Activated CD8-positive, alpha-beta T cell treated with anti-CD3 and anti-CD28 coated beads for 36 hours (primary cell): ENCODE measurements around the gene EIF3L. TPM values are rescaled to one million over a fixed set of nuclear protein-coding genes. Genes with fewer than 3 reads are reported as not detected.
"Not testable (repeated sequence)": the region's sequence is repeated elsewhere in the genome, so short reads cannot be mapped to it uniquely, and the experiment has no call there.

ENCODE experiments used
- ATAC-seq: fragments of 200-7000 bp; cut with Tn5 transposase; one replicate; pipeline ENCODE4 v1.10.0; 2021; ENCODE audit warnings: mild to moderate bottlenecking, moderate library complexity
- CTCF ChIA-PET: fragments of 350-600 bp; sonication (Branson Sonifier 250); formaldehyde crosslinking; loops from one replicate; lab custom pipeline; 2021; ENCODE audit warnings: antibody characterized with exemption; lab: Charles Lee
- POLR2A ChIA-PET: fragments of 350-600 bp; sonication (Branson Sonifier 250); formaldehyde crosslinking; loops from one replicate; lab custom pipeline; 2021; ENCODE audit warnings: antibody characterized with exemption; lab: Charles Lee
- DNase-seq: peaks from one replicate; pipeline ENCODE4 v3.0.0-alpha.2; 2020
- H3K27ac Mint-ChIP-seq: one replicate; pipeline ENCODE4 v1.8.0; 2021; ENCODE audit warnings: mild to moderate bottlenecking, mixed read lengths
- H3K27me3 Mint-ChIP-seq: one replicate; pipeline ENCODE4 v1.8.0; 2021; ENCODE audit warnings: mixed read lengths
- H3K36me3 Mint-ChIP-seq: one replicate; pipeline ENCODE4 v1.8.0; 2021; ENCODE audit warnings: low read depth, mixed read lengths
- H3K4me1 Mint-ChIP-seq: one replicate; pipeline ENCODE4 v1.8.0; 2021; ENCODE audit warnings: low read depth, mixed read lengths
- H3K4me3 Mint-ChIP-seq: one replicate; pipeline ENCODE4 v1.8.0; 2021; ENCODE audit warnings: mild to moderate bottlenecking, moderate library complexity, mixed read lengths
- H3K9me3 Mint-ChIP-seq: one replicate; pipeline ENCODE4 v1.8.0; 2021; ENCODE audit warnings: mixed read lengths
- CTCF ChIP-seq: fragments of 200-600 bp; IDR thresholded peaks from one replicate; pipeline ENCODE4 v1.8.0; 2022; ENCODE audit warnings: antibody characterized with exemption, mild to moderate bottlenecking
- intact Hi-C: fragments of 100-400 bp; cut with micrococcal nuclease; formaldehyde crosslinking; loops from one replicate; pipeline ENCODE4 v1.10.0; 2022
- total RNA-seq, 2 experiments: library from RNA; stranded (reverse); gene quantifications; one replicate each; pipeline ENCODE4 v1.2.3, GENCODE V29; 2021

Gene EIF3L
- total RNA-seq, result 100 to 1,000 TPM; 687 to 694 TPM

GRCh38 chr22:37849089-37849751, at the start of gene EIF3L:
Gene EIF3L (plus strand): TSS chr22:37849419. CDS start chr22:37849450, 31 bp downstream.
- intact Hi-C loops, result no loop called here
- peak within 1 kb of the TSS; percentile 86 for H3K4me3 Mint-ChIP-seq
- peaks cover 50% of the 10 kb centered on the region for H3K36me3 Mint-ChIP-seq
- ATAC-seq (peak; percentile 70), DNase-seq (peak; percentile 92)
- H3K27ac Mint-ChIP-seq, result peak within 1 kb of the TSS; percentile 98
- no peak for TF ChIP-seq CTCF
- ChIA-PET POLR2A (interaction anchor here (0.7 to 2.5 kb wide), 6 partner anchors 12 to 44 kb away, joined by 3 to 8 read pairs (median 4); no protein-coding TSS in a partner anchor), CTCF (interaction anchor here (1.3 to 1.7 kb wide), 2 partner anchors 10 to 14 kb away, joined by 4 to 15 read pairs; no protein-coding TSS in a partner anchor)
- H3K27me3 Mint-ChIP-seq, result no peaks in the 10 kb centered on the region
- H3K9me3 Mint-ChIP-seq, result no peaks in the 10 kb centered on the region
- peaks cover 41% of the 10 kb centered on the region for H3K4me1 Mint-ChIP-seq

GRCh38 chr22:37799979-37800378, 49.2 kb upstream of the EIF3L start:
- H3K9me3 Mint-ChIP-seq, H3K36me3 Mint-ChIP-seq, H3K4me3 Mint-ChIP-seq, H3K27ac Mint-ChIP-seq, DNase-seq, intact Hi-C loops, ATAC-seq, POLR2A ChIA-PET, H3K4me1 Mint-ChIP-seq: not testable (repeated sequence)
- H3K27me3 Mint-ChIP-seq, result peaks cover 22% of the 10 kb centered on the region
- CTCF ChIA-PET, result interaction anchor here (1.1 kb wide), 1 partner anchor 63 kb away, joined by 3 read pairs; no protein-coding TSS in a partner anchor

GRCh38 chr22:37801946-37802309, 47.3 kb upstream of the EIF3L start:
- Mint-ChIP-seq H3K9me3 (no peaks in the 10 kb centered on the region), H3K4me1 (peaks cover 25% of the 10 kb centered on the region), H3K36me3 (no peaks in the 10 kb centered on the region), H3K4me3 (peak overlapping the region; percentile 63), H3K27me3 (peaks cover 37% of the 10 kb centered on the region), H3K27ac (no peak overlapping the region)
- no peak for TF ChIP-seq CTCF
- ChIA-PET POLR2A (interaction anchor here (1.2 to 1.4 kb wide), 2 partner anchors 19 to 162 kb away, joined by 3 to 4 read pairs; partner anchors contain the start of gene SH3BP1), CTCF (interaction anchor here (0.7 to 1.5 kb wide), 3 partner anchors 17 to 196 kb away, joined by 3 read pairs; no protein-coding TSS in a partner anchor)
- intact Hi-C loops, result no loop called here
- no peak for ATAC-seq
- no peak for DNase-seq

- peaks cover 40% of the 10 kb centered on the region for H3K27me3 Mint-ChIP-seq
- H3K4me1 Mint-ChIP-seq, result peaks cover 30% of the 10 kb centered on the region
- intact Hi-C loops, result no loop called here
- H3K4me3 Mint-ChIP-seq, result peak overlapping the region; percentile 59
- H3K27ac Mint-ChIP-seq, result no peak overlapping the region
- no peak for TF ChIP-seq CTCF
- no peaks in the 10 kb centered on the region for H3K9me3 Mint-ChIP-seq
- CTCF ChIA-PET, result interaction anchor here (0.7 to 1.5 kb wide), 3 partner anchors 16 to 196 kb away, joined by 3 read pairs; no protein-coding TSS in a partner anchor
- no peaks in the 10 kb centered on the region for H3K36me3 Mint-ChIP-seq
- POLR2A ChIA-PET, result interaction anchor here (1.2 to 1.4 kb wide), 2 partner anchors 19 to 163 kb away, joined by 3 to 4 read pairs; partner anchors contain the start of gene SH3BP1
- DNase-seq (peak; percentile 42), ATAC-seq (no peak)
These were observed 46.7 kb upstream of the EIF3L start for GRCh38 chr22:37802310-37803194.

GRCh38 chr22:37803195-37803638, 46.0 kb upstream of the EIF3L start:
- no peaks in the 10 kb centered on the region for H3K9me3 Mint-ChIP-seq
- peaks cover 43% of the 10 kb centered on the region for H3K27me3 Mint-ChIP-seq

More at GRCh38 chr22:37803195-37803638, 46.0 kb upstream of the EIF3L start:
- Mint-ChIP-seq H3K27ac (no peak overlapping the region), H3K4me3 (peak overlapping the region; percentile 59), H3K36me3 (no peaks in the 10 kb centered on the region), H3K4me1 (peaks cover 32% of the 10 kb centered on the region)
- ChIA-PET POLR2A (interaction anchor here (1.2 to 1.4 kb wide), 2 partner anchors 20 to 164 kb away, joined by 3 to 4 read pairs; partner anchors contain the start of gene SH3BP1), CTCF (interaction anchor here (1.5 kb wide), 1 partner anchor 197 kb away, joined by 3 read pairs; no protein-coding TSS in a partner anchor)
- no peak for TF ChIP-seq CTCF
- intact Hi-C loops, result no loop called here
- ATAC-seq, result no peak
- no peak for DNase-seq
